ENCODE results near the gene JAKMIP2.

Gene JAKMIP2

GRCh38 chr5:147786142-147786541 is 3.6 kb upstream of the JAKMIP2 start:
- no peak for DNase-seq

- no peak for DNase-seq
Measured at GRCh38 chr5:147784146-147784987, 1.8 kb upstream of the JAKMIP2 start.

- DNase-seq = no peak
Measured at GRCh38 chr5:147780924-147781573, 1.5 kb downstream of the JAKMIP2 start.

GRCh38 chr5:147779694-147780093 is 2.8 kb downstream of the JAKMIP2 start:
- no peak for DNase-seq

- no peak for DNase-seq
Measured at GRCh38 chr5:147776989-147777388, 5.5 kb downstream of the JAKMIP2 start.

- no peak for DNase-seq
Measured at GRCh38 chr5:147773587-147773986, 8.9 kb downstream of the JAKMIP2 start.

GRCh38 chr5:147773139-147773538 is 9.4 kb downstream of the JAKMIP2 start:
- DNase-seq = no peak

DNA sequence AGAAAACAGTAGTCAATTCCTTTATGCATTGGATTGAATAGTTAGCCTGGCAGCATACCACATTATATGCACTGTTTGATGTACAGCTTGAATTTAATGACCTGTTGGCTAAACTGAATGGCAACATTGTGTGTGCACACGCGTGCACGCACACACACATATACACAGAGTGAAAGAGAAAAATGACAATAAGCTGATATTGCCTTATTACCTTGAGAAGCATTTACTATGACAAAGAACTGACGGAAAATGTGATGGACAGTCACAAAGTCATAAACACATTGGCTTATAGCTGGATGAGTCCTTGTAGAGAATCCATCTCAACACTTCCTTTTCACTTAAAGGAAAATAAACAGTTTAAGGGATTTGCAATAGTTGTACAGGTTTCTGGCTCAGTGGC is 15.5 kb downstream of the JAKMIP2 start:
- no peak for DNase-seq

- DNase-seq = peak; percentile 67
Measured at GRCh38 chr5:147763791-147764525, 18.6 kb downstream of the JAKMIP2 start.

DNA sequence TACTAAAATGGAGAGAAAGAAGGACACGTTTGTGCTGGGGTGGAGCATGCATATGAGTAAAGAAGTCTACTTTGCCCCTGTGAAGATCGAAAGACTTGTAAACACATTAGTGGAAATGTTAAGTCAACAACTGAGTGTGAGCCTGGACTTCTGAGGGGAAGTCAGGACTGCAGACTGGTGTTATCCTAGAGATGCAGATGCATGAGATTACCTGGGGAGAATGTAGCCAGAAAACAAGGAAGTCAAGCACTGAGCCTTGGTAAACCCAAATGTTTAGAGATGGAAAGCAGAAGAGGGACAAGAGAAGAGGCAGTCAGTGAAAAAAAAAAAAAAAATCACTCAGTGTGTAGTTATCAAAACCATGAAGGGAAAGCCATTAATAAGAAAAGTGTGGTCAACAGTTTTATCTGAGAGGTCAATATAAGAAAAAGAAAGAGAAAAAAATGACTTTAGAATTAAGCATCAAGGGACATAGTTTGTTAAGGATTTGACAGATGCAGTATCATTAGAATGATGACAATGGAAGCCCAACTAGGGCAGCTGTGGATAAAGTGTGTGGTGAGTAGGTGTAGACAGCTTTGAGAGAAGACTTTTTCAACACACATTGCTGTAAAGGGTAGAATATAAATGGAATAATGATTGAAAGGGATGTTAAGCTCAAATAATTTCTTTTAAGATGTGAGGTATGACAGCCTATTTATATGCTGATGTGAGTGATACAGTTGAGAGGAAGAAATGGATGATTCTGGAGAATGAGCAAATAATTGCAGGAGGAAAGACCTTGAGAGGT is 22.2 kb downstream of the JAKMIP2 start:
- no peak for DNase-seq

GRCh38 chr5:147759441-147759840 is 23.1 kb downstream of the JAKMIP2 start:
- no peak for DNase-seq

DNA sequence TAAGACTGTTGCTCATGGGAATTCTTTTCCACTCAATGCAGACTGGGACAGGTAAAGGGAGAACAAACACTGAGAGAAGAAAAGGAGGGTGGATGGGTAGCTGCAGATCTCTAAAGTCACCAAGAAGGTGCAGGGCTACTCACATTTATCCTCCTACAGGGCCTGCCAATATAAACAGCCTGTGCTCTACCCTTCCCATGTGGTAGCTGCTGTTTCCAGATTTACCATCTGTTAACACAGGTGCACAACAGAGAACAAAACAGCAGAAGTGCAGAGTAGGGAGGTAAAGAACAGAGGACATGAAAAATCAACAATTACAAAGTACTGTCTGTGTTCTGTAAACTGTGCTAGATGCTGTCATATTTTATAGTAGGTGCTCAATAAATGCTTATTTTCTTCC is 26.0 kb downstream of the JAKMIP2 start:
- DNase-seq = no peak

DNA sequence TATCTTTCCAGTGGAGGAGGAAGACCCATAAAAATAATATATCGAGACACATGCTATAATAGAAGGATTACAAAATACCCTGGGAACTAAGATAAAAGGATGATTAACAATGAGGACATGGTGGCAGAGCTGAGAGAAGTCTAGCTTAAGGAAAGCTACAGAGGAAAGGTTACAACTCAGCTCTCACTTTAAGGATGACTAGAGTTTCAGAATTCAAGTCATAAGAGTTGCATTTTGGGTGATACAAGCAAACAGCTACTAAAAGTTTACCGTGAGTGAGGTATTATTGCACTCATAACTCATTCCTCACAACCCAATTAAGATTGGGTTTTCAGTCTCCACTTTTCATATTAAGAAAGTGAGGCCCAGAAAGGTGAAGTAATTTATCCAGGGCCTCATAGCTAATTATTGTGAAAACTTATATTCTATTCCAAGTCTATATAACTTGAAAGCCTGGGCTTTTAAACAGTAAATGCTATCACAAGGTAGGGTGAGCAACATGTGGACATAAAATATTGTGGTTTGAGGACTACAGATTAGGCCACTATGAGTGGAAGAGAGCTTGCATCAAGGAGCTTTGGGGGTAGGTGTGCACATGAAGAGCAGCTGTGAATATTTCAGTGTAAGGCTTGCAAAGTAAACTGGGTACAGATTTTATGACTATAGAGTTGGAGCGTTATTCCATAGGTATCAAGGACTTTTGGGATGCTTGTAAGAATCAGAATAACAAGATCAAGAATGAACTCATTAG is 28.0 kb downstream of the JAKMIP2 start:
- DNase-seq = no peak

DNA sequence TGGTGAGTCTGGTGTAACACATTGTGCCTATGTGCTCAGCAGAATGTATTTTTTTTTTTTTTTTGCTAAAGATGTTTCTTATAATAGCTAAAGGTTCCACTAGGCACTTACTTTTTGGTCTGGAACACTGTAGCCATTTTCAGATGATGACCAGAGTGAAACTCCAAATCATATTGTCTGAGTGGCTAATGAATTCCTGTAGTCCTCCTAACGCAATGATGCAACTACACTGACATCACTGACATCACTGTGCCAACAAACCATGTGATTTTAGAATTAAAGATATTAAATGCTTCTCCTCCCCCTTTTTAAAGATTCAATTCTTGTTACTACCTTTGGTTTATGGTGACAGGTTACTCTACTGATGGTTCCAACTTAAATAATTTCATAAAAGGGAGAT is 28.8 kb downstream of the JAKMIP2 start:
- peak; percentile 8 for DNase-seq

GRCh38 chr5:147752666-147753290 is 29.8 kb downstream of the JAKMIP2 start:
- no peak for DNase-seq

GRCh38 chr5:147752033-147752432 is 30.5 kb downstream of the JAKMIP2 start:
- no peak for DNase-seq

GRCh38 chr5:147751156-147751830 is 31.2 kb downstream of the JAKMIP2 start:
- DNase-seq = no peak

- DNase-seq = no peak
Measured at GRCh38 chr5:147750065-147750464, 32.5 kb downstream of the JAKMIP2 start.

- DNase-seq = no peak
Measured at GRCh38 chr5:147748590-147748989, 33.9 kb downstream of the JAKMIP2 start.

- DNase-seq = no peak
Measured at GRCh38 chr5:147746986-147747385, 35.5 kb downstream of the JAKMIP2 start.

Data from fibroblast of upper back skin (primary cell).